CD4-positive, alpha-beta memory T cell (primary cell): ENCODE results near the gene MUS81. TPM values are rescaled to one million over a fixed set of nuclear protein-coding genes. Genes with fewer than 3 reads are reported as not detected.

Experiments
- CTCF ChIA-PET: fragments of 350-600 bp; sonication (Branson Sonifier 250); formaldehyde crosslinking; loops from one replicate; lab custom pipeline; 2021; ENCODE audit warnings: inconsistent platforms; ENCODE audit not compliant: partially characterized antibody; lab: Charles Lee
- POLR2A ChIA-PET: fragments of 350-600 bp; sonication (Branson Sonifier 250); formaldehyde crosslinking; loops from one replicate; lab custom pipeline; 2021; ENCODE audit not compliant: partially characterized antibody; lab: Charles Lee
- DNase-seq, 5 donors: peaks; one replicate each; pipeline versions ENCODE4 v3.0.0 to v3.0.0-alpha.2; 2020 to 2022; ENCODE audit warnings: mixed read lengths in 1 of 5
- H3K27ac ChIP-seq: one replicate; pipeline ENCODE4 v1.7.0; 2013; ENCODE audit warnings: low read depth, low read length
- H3K27me3 ChIP-seq: 2 replicates; pipeline ENCODE4 v1.7.0; 2013; ENCODE audit warnings: mild to moderate bottlenecking, low read length, moderate library complexity; ENCODE audit not compliant: insufficient read depth
- H3K36me3 ChIP-seq: 2 replicates; pipeline ENCODE4 v1.7.0; 2013; ENCODE audit warnings: mild to moderate bottlenecking, low read length, moderate library complexity; ENCODE audit not compliant: insufficient read depth
- H3K4me1 ChIP-seq: 2 replicates; pipeline ENCODE4 v1.7.0; 2013; ENCODE audit warnings: mild to moderate bottlenecking, low read length, moderate library complexity; ENCODE audit not compliant: insufficient read depth
- H3K4me3 ChIP-seq, 2 donors: one replicate each; pipeline ENCODE4 v1.7.0; 2013; ENCODE audit warnings: low read length in 2 of 2, mild to moderate bottlenecking in 1 of 2
- H3K9me3 ChIP-seq, 2 donors: one replicate each; pipeline ENCODE4 v1.7.0; 2013; ENCODE audit warnings: low read length in 2 of 2, control low read depth in 1 of 2; ENCODE audit not compliant: control insufficient read depth in 1 of 2
- H3K27ac Mint-ChIP-seq, 7 donors: one replicate each; pipeline ENCODE4 v1.8.0; 2020 to 2021; ENCODE audit warnings: mixed read lengths in 7 of 7, mild to moderate bottlenecking in 6 of 7, inconsistent platforms in 3 of 7, moderate library complexity in 3 of 7
- H3K27me3 Mint-ChIP-seq, 2 donors: one replicate each; pipeline ENCODE4 v1.8.0; 2020 to 2021; ENCODE audit warnings: mixed read lengths in 2 of 2
- H3K36me3 Mint-ChIP-seq, 2 donors: one replicate each; pipeline ENCODE4 v1.8.0; 2020 to 2021; ENCODE audit warnings: mixed read lengths in 2 of 2, inconsistent platforms in 1 of 2, mild to moderate bottlenecking in 1 of 2
- H3K4me1 Mint-ChIP-seq, 4 donors: one replicate each; pipeline ENCODE4 v1.8.0; 2020 to 2021; ENCODE audit warnings: mixed read lengths in 4 of 4, mild to moderate bottlenecking in 1 of 4
- H3K4me3 Mint-ChIP-seq, 8 donors: one replicate each; pipeline ENCODE4 v1.8.0; 2020 to 2021; ENCODE audit warnings: mixed read lengths in 8 of 8, mild to moderate bottlenecking in 7 of 8, moderate library complexity in 6 of 8, inconsistent platforms in 3 of 8
- H3K9me3 Mint-ChIP-seq, 8 donors: one replicate each; pipeline ENCODE4 v1.8.0; 2020 to 2021; ENCODE audit warnings: mixed read lengths in 8 of 8, mild to moderate bottlenecking in 5 of 8, inconsistent platforms in 3 of 8, moderate library complexity in 1 of 8
- intact Hi-C: fragments of 100-400 bp; cut with micrococcal nuclease; formaldehyde crosslinking; loops from one replicate; pipeline ENCODE4 v1.15.1; 2023
- polyA plus RNA-seq, 2 donors: library from polyadenylated mRNA; unstranded; fragments of 300-500 nt; fragmentation: Illumina TruSeq; gene quantifications; one replicate each; pipeline ENCODE4 v1.2.3, GENCODE V29; 2021
- total RNA-seq, 2 experiments: library from RNA; stranded (reverse); gene quantifications; one replicate each; pipeline ENCODE4 v1.2.3, GENCODE V29; 2021

Gene MUS81
- total and polyA plus RNA-seq, 4 experiments from 2014 or later, result 24.0 to 95.5 (median 62.3) TPM

- peak overlapping the region; percentile 27 to 46 for H3K4me3 ChIP-seq
- no peaks in the 10 kb centered on the region for H3K27me3 ChIP-seq
- POLR2A ChIA-PET, result interaction anchor here (0.7 to 17.4 kb wide), 9 partner anchors 10 to 222 kb away, joined by 3 to 435 read pairs (median 6); partner anchors contain the start of genes C11orf68, CFL1, DRAP1 and KAT5
- peak overlapping the region; percentile 86 for H3K27ac ChIP-seq
- peaks cover 0 to 3% of the 10 kb centered on the region in 2 donors for H3K36me3 Mint-ChIP-seq
- intact Hi-C loops, result no loop called here
- H3K4me3 Mint-ChIP-seq, result peak overlapping the region; percentile 65 to 85 (median 82)
- peaks cover 30 to 64% (median 37%) of the 10 kb centered on the region in 4 donors for H3K4me1 Mint-ChIP-seq
- H3K27me3 Mint-ChIP-seq, result no peaks in the 10 kb centered on the region
- peaks cover 52% of the 10 kb centered on the region for H3K4me1 ChIP-seq
- peak in 3 of 5 donors; percentile 21 to 47 (median 33) for DNase-seq
- H3K27ac Mint-ChIP-seq, result peak overlapping the region; percentile 82 to 96 (median 92)
- H3K9me3 ChIP-seq, result no peaks in the 10 kb centered on the region
- CTCF ChIA-PET, result interaction anchor here (0.9 to 15.3 kb wide), 6 partner anchors 6 to 99 kb away, joined by 3 to 281 read pairs (median 4); partner anchors contain the start of genes CCDC85B, CFL1, FIBP and MUS81
- H3K9me3 Mint-ChIP-seq, result peaks cover 0 to under 1% (median 0%) of the 10 kb centered on the region in 8 donors
- no peaks in the 10 kb centered on the region for H3K36me3 ChIP-seq
These were observed 33.9 kb downstream of the MUS81 start for GRCh38 chr11:65894034-65894591.

- CTCF ChIA-PET, result interaction anchor here (1.1 to 11.2 kb wide), 2 partner anchors 8 to 107 kb away, joined by 3 to 162 read pairs; partner anchors contain the start of genes CCDC85B and FIBP
- Histone ChIP-seq H3K27me3 (peaks cover 4% of the 10 kb centered on the region), H3K4me1 (peaks cover 50% of the 10 kb centered on the region), H3K9me3 (no peaks in the 10 kb centered on the region), H3K4me3 (no peak overlapping the region), H3K27ac (no peak overlapping the region), H3K36me3 (no peaks in the 10 kb centered on the region)
- H3K4me3 Mint-ChIP-seq, result peak overlapping the region in 4 of 8 donors; percentile 15 to 54 (median 30)
- no peaks in the 10 kb centered on the region for H3K27me3 Mint-ChIP-seq
- POLR2A ChIA-PET, result interaction anchor here (0.7 kb wide), 1 partner anchor 65 kb away, joined by 3 read pairs; no protein-coding TSS in a partner anchor
- H3K36me3 Mint-ChIP-seq, result no peaks in the 10 kb centered on the region
- H3K9me3 Mint-ChIP-seq, result no peaks in the 10 kb centered on the region
- peaks cover 18 to 52% (median 26%) of the 10 kb centered on the region in 4 donors for H3K4me1 Mint-ChIP-seq
- H3K27ac Mint-ChIP-seq, result peak overlapping the region in 6 of 7 donors; percentile 72 to 91 (median 80)
- DNase-seq, result no peak
- intact Hi-C loops, result no loop called here
These were observed 35.3 kb downstream of the MUS81 start for GRCh38 chr11:65895482-65895981.

- H3K4me3 ChIP-seq, result no peak overlapping the region
- CTCF ChIA-PET, result interaction anchor here (0.8 to 11.2 kb wide), 3 partner anchors 8 to 107 kb away, joined by 3 to 162 read pairs (median 3); partner anchors contain the start of genes CCDC85B and FIBP
- no peak for DNase-seq
- no peak overlapping the region for H3K27ac ChIP-seq
- peak overlapping the region in 1 of 8 donors; percentile 41 for H3K4me3 Mint-ChIP-seq
- H3K9me3 Mint-ChIP-seq, result no peaks in the 10 kb centered on the region
- peaks cover 4% of the 10 kb centered on the region for H3K27me3 ChIP-seq
- POLR2A ChIA-PET, result interaction anchor here (0.8 kb wide), 2 partner anchors 9 kb away, joined by 3 to 4 read pairs; no protein-coding TSS in a partner anchor
- H3K27me3 Mint-ChIP-seq, result no peaks in the 10 kb centered on the region
- no peaks in the 10 kb centered on the region for H3K36me3 Mint-ChIP-seq
- H3K4me1 Mint-ChIP-seq, result peaks cover 20 to 54% (median 30%) of the 10 kb centered on the region in 4 donors
- H3K27ac Mint-ChIP-seq, result peak overlapping the region in 6 of 7 donors; percentile 27 to 82 (median 67)
- H3K9me3 ChIP-seq, result no peaks in the 10 kb centered on the region
- peaks cover 54% of the 10 kb centered on the region for H3K4me1 ChIP-seq
- H3K36me3 ChIP-seq, result no peaks in the 10 kb centered on the region
- intact Hi-C loops, result no loop called here
These were observed 36.1 kb downstream of the MUS81 start for GRCh38 chr11:65896034-65896999.

- no peak for DNase-seq
- ChIA-PET POLR2A (interaction anchor here (0.8 to 2.5 kb wide), 4 partner anchors 8 to 22 kb away, joined by 3 to 20 read pairs (median 12); partner anchors contain the start of genes C11orf68, DRAP1 and FIBP), CTCF (interaction anchor here (11.2 kb wide), 1 partner anchor 9 kb away, joined by 162 read pairs; the partner anchor contains the start of genes CCDC85B and FIBP)
- Mint-ChIP-seq H3K4me3 (peak overlapping the region in 1 of 8 donors; percentile 39), H3K9me3 (no peaks in the 10 kb centered on the region), H3K36me3 (no peaks in the 10 kb centered on the region), H3K27ac (peak overlapping the region in 1 of 7 donors; percentile 82), H3K4me1 (peaks cover 19 to 52% (median 27%) of the 10 kb centered on the region in 4 donors), H3K27me3 (no peaks in the 10 kb centered on the region)
- intact Hi-C loops, result no loop called here
- Histone ChIP-seq H3K4me1 (peaks cover 47% of the 10 kb centered on the region), H3K9me3 (no peaks in the 10 kb centered on the region), H3K36me3 (no peaks in the 10 kb centered on the region), H3K27ac (no peak overlapping the region), H3K27me3 (peaks cover 4% of the 10 kb centered on the region), H3K4me3 (no peak overlapping the region)
These were observed 36.8 kb downstream of the MUS81 start for GRCh38 chr11:65897020-65897471.

DNA sequence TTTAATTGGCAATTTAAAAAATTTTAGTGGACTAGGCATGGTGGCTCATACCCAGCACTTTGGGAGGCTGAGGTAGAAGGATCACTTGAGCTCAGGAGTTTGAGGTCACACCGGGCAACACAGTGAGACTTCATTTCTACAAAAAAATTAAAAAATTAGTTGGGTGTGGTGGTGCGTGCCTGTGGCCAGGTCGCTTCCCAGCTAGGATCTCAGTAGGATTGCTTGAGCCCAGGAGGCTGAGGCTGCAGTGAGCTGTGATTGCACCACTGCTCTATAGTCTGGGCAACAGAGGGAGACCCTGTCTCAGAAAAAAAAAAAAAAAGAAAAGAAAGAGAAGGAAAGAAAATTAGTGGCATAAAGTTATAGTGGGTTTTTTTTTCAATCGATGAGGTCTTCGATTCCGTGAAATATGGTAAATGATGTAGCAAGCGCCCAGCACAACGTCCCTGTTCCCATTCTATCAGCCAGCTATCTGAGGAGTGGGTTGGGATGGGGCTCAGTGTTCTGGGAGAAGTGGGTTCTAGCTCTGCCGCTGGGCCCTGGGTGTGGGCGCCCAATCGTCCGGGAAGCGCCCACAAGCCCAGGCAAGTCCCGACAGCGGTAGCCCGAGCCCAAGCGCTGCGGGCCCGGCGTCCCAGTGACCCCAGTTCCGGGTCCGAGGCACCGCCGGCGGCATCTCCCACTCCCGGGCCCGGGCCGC is 38.6 kb downstream of the MUS81 start:
- Mint-ChIP-seq H3K27me3 (peaks cover 0 to 1% of the 10 kb centered on the region in 2 donors), H3K27ac (peak overlapping the region in 6 of 7 donors; percentile 74 to 88 (median 84)), H3K9me3 (no peaks in the 10 kb centered on the region), H3K4me1 (peaks cover 9 to 38% (median 14%) of the 10 kb centered on the region in 4 donors), H3K4me3 (peak overlapping the region; percentile 59 to 81 (median 72)), H3K36me3 (no peaks in the 10 kb centered on the region)
- Histone ChIP-seq H3K4me3 (peak overlapping the region in 1 of 2 donors; percentile 51), H3K27me3 (peaks cover 4% of the 10 kb centered on the region), H3K9me3 (no peaks in the 10 kb centered on the region), H3K36me3 (no peaks in the 10 kb centered on the region), H3K4me1 (peaks cover 30% of the 10 kb centered on the region), H3K27ac (no peak overlapping the region)
- DNase-seq, result no peak
- POLR2A ChIA-PET, result interaction anchor here (1.1 to 3.4 kb wide), 7 partner anchors 8 to 369 kb away, joined by 3 to 22 read pairs (median 9); partner anchors contain the start of genes C11orf68, CCDC85B, CFL1 and DRAP1
- CTCF ChIA-PET, result interaction anchor here (0.9 to 11.2 kb wide), 3 partner anchors 11 to 39 kb away, joined by 3 to 162 read pairs (median 3); partner anchors contain the start of genes CCDC85B, FIBP and MUS81
- intact Hi-C loops, result no loop called here
